Inferior parietal cortex (tissue), 1 donor: Measurements from ENCODE around the gene MCOLN1.
A peak's percentile ranks its signal among the peaks of the same experiment; 100 is the strongest.
"Not testable (repeated sequence)": the region's sequence is repeated elsewhere in the genome, so short reads cannot be mapped to it uniquely, and the experiment has no call there.

Experiments used
- DNase-seq: peaks from one replicate; pipeline ENCODE4 v3.0.0-alpha.2; 2016; ENCODE audit errors: extremely low spot score

The MCOLN1 gene

GRCh38 chr19:7524992-7525739 lies 2.7 kb downstream of the MCOLN1 start:
- no peak for DNase-seq

DNA sequence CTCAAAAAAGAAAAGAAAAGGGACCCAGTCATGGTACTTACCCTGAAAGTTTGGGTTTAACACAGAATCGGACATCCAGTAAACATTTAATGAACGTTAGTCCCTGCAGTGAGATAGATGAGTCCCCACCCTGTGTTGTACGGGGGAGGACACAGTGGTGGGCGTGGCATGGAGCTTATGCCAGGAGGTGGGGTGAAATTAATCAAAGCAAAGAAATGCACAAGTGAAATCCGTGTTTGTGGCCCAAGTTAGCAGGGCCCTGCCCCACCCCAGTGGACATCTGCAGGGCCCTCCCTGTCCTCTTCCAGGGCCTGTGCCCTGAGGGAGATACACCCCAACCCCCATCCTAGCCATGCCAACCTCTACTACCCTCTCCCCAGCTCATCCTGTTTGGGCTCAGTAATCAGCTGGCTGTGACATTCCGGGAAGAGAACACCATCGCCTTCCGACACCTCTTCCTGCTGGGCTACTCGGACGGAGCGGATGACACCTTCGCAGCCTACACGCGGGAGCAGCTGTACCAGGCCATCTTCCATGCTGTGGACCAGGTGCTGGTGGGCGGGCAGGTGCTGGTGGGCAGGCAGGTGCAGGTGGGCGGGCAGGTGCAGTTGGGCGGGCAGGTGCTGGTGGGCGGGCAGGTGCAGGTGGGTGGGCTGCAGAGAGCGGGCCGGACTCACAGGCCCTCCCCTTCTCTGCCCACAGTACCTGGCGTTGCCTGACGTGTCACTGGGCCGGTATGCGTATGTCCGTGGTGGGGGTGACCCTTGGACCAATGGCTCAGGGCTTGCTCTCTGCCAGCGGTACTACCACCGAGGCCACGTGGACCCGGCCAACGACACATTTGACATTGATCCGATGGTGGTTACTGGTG lies 3.9 kb downstream of the MCOLN1 start:
- no peak for DNase-seq

DNA sequence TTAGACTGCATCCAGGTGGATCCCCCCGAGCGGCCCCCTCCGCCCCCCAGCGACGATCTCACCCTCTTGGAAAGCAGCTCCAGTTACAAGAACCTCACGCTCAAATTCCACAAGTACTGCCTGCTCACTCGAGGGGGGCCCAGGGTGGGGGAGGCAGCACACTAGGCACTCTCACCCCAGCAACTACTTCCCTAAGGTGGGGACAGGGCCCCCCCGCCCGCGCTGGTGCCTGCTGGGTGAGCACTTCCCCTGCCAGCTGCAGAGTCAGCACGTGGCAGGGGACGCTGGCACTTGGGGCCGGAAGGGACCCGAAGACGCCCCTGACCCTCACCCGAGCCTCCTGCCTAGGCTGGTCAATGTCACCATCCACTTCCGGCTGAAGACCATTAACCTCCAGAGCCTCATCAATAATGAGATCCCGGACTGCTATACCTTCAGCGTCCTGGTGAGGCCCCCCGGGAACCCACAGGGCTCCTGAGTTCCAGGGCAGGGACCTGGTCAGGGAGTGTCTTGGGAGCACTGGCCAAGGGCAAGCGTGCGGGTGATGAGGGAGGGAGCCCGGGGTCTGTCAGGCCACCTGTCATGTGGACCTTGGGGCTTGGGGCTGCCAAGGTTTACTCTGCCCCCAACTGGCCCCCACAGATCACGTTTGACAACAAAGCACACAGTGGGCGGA lies 5.2 kb downstream of the MCOLN1 start:
- DNase-seq: no peak

DNA sequence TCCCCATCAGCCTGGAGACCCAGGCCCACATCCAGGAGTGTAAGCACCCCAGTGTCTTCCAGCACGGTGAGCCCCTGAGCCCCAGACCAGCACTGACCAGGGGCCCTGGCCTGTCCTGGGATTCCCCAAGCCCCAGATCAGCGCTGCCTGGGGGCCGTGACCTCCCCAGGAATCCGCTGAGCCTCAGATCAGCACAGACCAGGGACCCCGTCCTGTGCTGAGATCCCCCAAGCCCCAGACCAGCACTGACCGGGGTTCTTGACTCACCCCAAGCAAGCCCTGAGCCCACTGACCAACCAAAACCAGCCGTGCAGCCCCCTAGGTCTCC lies 5.7 kb downstream of the MCOLN1 start:
- no peak for DNase-seq

- no peak for DNase-seq
These were observed 6.3 kb downstream of the MCOLN1 start for GRCh38 chr19:7528522-7529245.

DNA sequence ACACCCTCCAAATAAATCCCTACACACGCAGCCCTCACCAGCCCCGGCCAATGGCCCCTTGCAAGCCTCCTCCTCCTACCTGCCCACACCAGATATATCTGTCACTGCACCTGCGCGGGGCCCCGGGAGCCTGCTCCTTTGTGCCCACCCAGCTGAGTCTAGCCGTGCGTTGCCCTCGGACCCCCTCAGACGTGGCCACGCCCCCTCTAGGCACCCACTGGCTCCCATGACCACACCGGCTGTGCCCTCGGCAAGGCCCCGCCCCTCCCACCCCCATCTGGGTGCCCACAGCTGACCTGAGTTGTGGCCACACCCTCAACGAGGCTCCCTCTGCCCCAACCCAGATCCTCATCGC lies 6.8 kb downstream of the MCOLN1 start:
- no peak for DNase-seq

DNA sequence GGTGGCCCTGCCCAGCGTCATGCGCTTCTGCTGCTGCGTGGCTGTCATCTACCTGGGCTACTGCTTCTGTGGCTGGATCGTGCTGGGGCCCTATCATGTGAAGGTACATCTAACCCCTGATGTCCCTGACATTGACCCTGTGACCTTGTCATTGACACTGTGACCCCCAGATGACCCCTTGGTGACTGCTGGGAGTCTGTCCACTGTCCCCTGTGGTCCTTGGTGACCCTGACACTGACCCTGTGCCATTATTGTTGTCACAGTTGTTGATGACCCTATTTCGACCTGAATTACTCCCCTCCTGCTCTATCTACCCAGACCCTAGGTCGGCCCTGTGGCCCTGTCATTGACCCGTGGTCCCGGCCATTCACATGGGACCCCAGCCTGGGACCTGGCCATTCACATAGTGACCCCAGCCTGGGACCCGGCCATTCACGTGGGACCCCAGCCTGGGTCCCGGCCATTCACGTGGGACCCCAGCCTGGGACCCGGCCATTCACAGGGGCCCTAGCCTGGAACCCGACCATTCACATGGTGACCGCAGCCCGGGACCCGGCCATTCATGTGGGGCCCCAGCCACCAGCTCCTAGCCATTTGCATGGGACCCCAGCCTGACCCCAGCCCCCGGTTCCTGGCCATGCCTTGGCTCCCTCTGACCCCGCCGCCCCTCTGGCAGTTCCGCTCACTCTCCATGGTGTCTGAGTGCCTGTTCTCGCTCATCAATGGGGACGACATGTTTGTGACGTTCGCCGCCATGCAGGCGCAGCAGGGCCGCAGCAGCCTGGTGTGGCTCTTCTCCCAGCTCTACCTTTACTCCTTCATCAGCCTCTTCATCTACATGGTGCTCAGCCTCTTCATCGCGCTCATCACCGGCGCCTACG lies 7.4 kb downstream of the MCOLN1 start:
- no peak for DNase-seq

DNA sequence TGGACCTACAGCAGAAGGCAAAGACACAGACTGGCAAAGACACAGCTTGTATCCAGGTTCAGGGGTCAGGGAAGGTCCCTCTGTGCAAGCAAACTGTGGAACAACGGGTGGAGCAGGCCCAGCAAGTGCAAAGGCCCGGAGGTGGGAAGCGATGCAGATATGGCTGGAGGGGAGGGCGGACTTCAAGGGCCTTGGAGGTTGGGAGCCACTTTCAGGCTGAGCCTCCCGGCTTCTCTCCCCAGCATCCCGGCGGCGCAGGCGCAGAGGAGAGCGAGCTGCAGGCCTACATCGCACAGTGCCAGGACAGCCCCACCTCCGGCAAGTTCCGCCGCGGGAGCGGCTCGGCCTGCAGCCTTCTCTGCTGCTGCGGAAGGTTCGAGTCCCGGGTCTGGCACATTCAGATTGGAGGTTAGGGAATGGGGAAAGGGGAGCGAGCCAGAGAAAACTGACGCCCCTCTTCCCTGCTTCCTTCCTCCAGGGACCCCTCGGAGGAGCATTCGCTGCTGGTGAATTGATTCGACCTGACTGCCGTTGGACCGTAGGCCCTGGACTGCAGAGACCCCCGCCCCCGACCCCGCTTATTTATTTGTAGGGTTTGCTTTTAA lies 11.0 kb downstream of the MCOLN1 start:
- DNase-seq: peak; percentile 21

- peak; percentile 83 for DNase-seq
These were observed 11.6 kb downstream of the MCOLN1 start for GRCh38 chr19:7533925-7534480.

GRCh38 chr19:7534531-7535046 lies 12.2 kb downstream of the MCOLN1 start:
- peak; percentile 68 for DNase-seq

GRCh38 chr19:7535047-7535997 lies 12.9 kb downstream of the MCOLN1 start, which contains the start of gene PNPLA6:
Gene PNPLA6 (plus strand): TSS chr19:7535717. CDS start chr19:7535789, 72 bp downstream.
- peak; percentile 97 for DNase-seq

DNA sequence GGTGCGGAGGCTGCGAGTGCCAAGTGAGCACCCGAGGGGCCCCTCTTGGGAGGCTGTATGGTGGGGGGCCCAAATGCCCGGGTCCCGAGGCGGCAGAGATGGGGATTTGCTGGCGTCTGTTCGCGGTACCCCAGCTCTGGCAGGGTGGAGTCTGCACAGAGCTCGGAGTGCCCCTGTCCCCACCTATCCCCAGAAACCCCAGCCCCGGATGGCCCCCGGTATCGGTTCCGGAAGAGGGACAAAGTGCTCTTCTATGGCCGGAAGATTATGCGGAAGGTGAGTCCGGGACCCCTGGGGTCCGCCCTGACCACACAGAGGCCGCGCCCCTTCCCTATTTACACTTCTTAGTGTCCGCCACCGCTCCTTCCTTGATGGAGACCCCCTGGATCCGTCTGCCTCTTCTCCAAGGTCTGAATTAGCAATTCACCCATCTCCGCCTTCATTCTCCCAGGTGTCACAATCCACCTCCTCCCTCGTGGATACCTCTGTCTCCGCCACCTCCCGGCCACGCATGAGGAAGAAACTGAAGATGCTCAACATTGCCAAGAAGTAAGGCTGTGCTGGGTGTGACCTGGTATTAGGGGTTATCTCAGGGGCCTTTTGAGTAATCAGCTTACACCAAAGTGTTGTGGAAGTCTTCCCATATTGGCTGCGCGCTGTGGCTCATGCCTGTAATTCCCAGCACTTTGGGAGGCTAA lies 13.7 kb downstream of the MCOLN1 start:
- DNase-seq: no peak

GRCh38 chr19:7538990-7539389 lies 16.6 kb downstream of the MCOLN1 start:
- not testable (repeated sequence) for DNase-seq

DNA sequence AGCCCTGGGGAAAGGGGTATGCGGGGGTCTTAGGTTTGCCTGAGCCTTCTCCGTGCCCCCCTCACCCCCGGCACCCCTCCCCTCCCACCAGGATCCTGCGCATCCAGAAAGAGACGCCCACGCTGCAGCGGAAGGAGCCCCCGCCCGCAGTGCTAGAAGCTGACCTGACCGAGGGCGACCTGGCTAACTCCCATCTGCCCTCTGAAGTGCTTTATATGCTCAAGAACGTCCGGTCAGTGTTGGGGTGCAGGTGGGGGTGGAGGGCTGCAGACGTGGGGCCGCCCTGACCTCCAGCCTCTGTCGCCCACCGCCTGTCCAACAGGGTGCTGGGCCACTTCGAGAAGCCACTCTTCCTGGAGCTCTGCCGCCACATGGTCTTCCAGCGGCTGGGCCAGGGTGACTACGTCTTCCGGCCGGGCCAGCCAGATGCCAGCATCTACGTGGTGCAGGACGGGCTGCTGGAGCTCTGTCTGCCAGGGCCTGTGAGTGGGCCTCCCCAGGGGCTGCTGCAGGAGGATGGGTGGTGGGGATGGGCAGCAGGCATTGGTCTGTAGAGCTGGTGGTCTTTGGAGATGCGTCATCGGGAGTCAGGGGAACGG lies 17.5 kb downstream of the MCOLN1 start:
- DNase-seq: no peak

GRCh38 chr19:7540761-7541474 lies 18.5 kb downstream of the MCOLN1 start:
- no peak for DNase-seq

GRCh38 chr19:7541475-7541824 lies 19.0 kb downstream of the MCOLN1 start:
- DNase-seq: no peak

- DNase-seq: no peak
These were observed 19.5 kb downstream of the MCOLN1 start for GRCh38 chr19:7541828-7542443.
